Upper lobe of left lung (tissue), 6 donors: ENCODE results near the gene C6orf163. TPM values are rescaled to one million over a fixed set of nuclear protein-coding genes. Genes with fewer than 3 reads are reported as not detected.
A peak's percentile ranks its signal among the peaks of the same experiment; 100 is the strongest.

Source experiments
- ATAC-seq, 2 donors: fragments of 200-7000 bp; cut with Tn5 transposase; one replicate each; pipeline ENCODE4 v1.9.1; 2022; ENCODE audit warnings: mild to moderate bottlenecking in 2 of 2, moderate library complexity in 2 of 2; ENCODE audit not compliant: low FRiP score in 2 of 2
- DNase-seq, 2 donors: peaks; one replicate each; pipeline ENCODE4 v3.0.0-alpha.2; 2019 to 2020
- H3K27ac ChIP-seq, 4 donors: fragments of 200-600 bp; sonication (generic); one replicate each; pipeline ENCODE4 v1.5.1; 2016 to 2019
- H3K27me3 ChIP-seq, 4 donors: fragments of 200-600 bp; sonication (generic); one replicate each; pipeline ENCODE4 v1.5.1; 2017 to 2019
- H3K36me3 ChIP-seq, 4 donors: fragments of 200-600 bp; sonication (generic); one replicate each; pipeline ENCODE4 v1.5.1; 2016 to 2019
- H3K4me1 ChIP-seq, 4 donors: fragments of 200-600 bp; sonication (generic); one replicate each; pipeline ENCODE4 v1.5.1; 2018 to 2019
- H3K4me3 ChIP-seq, 4 donors: fragments of 200-600 bp; sonication (generic); one replicate each; pipeline ENCODE4 v1.5.1; 2017 to 2019; ENCODE audit warnings: mild to moderate bottlenecking in 2 of 4, moderate library complexity in 1 of 4
- H3K9me3 ChIP-seq, 4 donors: fragments of 200-600 bp; sonication (generic); one replicate each; pipeline ENCODE4 v1.5.1; 2018 to 2019
- CTCF ChIP-seq, 6 experiments: fragments of 450-650 bp in 4 of 6; fragments of 200-600 bp in 2 of 6; sonication (generic) in 2 of 6; IDR thresholded peaks; one replicate each; pipeline ENCODE4 v1.5.1; 2016 to 2019; ENCODE audit warnings: antibody characterized with exemption in 6 of 6
- EP300 ChIP-seq, 4 donors: sonication (generic); formaldehyde crosslinking; IDR thresholded peaks; one replicate each; pipeline ENCODE4 v1.5.1; 2017; ENCODE audit warnings: antibody characterized with exemption in 4 of 4, control low read depth in 2 of 4
- POLR2A ChIP-seq, 4 donors: fragments of 450-650 bp; IDR thresholded peaks; one replicate each; pipeline ENCODE4 v1.5.1; 2016 to 2017; ENCODE audit warnings: antibody characterized with exemption in 4 of 4, mild to moderate bottlenecking in 2 of 4
- POLR2AphosphoS5 ChIP-seq, 2 donors: sonication (generic); formaldehyde crosslinking; IDR thresholded peaks; one replicate each; pipeline ENCODE4 v1.5.1; 2017; ENCODE audit warnings: antibody characterized with exemption in 2 of 2
- WGBS, 2 donors: methylation state at CpG; one replicate each; pipeline ENCODE4 v1.1.5; 2017 to 2018; 5-methylcytosine and 5-hydroxymethylcytosine counted together
- total RNA-seq, 6 donors: library from RNA; depleted of rRNA in 4 of 6; stranded (reverse); fragments of >200 nt in 4 of 6; gene quantifications; one replicate each; pipeline versions ENCODE4 v1.1.0 to v1.2.1, GENCODE V29; 2016 to 2021
- donor health status: DM: no; HTN: no; CAD: no; lungs with moderate emphysema.
- donor health status: DM: no; HTN: yes; CAD: no; lungs with severe emphysema.

The C6orf163 gene
- total RNA-seq, 6 donors from 2014 or later: 1.6 to 7.3 (median 2.1) TPM

DNA sequence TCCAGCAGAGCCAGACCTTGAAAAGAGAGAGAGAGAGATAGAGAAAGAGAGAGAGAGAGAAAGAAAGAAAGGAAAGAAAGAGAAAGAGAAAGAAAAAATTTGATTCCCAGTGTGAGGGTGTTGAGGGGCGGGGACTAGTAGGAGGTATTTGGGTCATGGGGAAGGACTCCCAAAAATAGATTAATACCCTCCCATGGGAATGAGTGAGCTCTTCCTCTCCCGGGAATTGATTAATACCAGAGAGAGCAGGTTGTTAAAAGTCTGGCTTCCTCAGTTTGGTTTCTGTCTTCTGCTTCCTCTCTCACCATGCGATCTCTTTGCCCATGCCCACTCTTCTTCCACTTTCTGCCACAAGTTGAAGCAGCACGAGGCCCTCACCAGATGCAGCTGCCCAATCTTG, 34.3 kb downstream of the C6orf163 start:
- TF ChIP-seq POLR2A (IDR thresholded peaks at IDR 0.05) (no peak), EP300 (IDR thresholded peaks at IDR 0.05) (no peak), POLR2AphosphoS5 (IDR thresholded peaks at IDR 0.05) (no peak), CTCF (IDR thresholded peaks at IDR 0.05) (no peak)
- ATAC-seq: no peak
- Histone ChIP-seq H3K27ac (no peak overlapping the region), H3K27me3 (no peaks in the 10 kb centered on the region), H3K9me3 (no peaks in the 10 kb centered on the region), H3K4me3 (no peak overlapping the region), H3K4me1 (no peaks in the 10 kb centered on the region), H3K36me3 (no peaks in the 10 kb centered on the region)
- WGBS, 2 donors: 73 to 78% methylated on average over 4 of the region's 4 CpGs
- no peak for DNase-seq

DNA sequence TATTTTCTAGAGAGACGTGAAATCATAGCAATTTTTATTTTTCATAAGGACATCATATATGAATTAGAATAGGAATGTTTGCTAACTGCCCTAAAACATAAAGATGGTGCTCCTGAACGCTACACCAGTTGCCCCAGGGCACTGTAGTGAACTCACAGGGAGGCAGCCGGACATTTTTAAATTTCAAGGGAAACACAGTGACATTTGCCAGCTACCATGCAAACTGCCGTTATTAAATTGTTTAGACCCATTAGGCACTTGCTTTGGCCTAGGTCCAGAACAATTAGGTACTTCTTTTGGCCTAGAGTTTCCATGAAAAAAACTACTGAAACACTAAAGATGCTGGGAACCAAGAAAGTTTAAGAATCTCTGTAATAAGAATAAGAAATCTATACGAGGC, 38.2 kb downstream of the C6orf163 start:
- Histone ChIP-seq H3K36me3 (no peaks in the 10 kb centered on the region), H3K27me3 (no peaks in the 10 kb centered on the region), H3K4me1 (no peaks in the 10 kb centered on the region), H3K9me3 (no peaks in the 10 kb centered on the region), H3K4me3 (no peak overlapping the region), H3K27ac (no peak overlapping the region)
- WGBS, 2 donors: 87 to 92% methylated on average over 5 of the region's 5 CpGs
- TF ChIP-seq CTCF (IDR thresholded peaks at IDR 0.05) (no peak), POLR2A (IDR thresholded peaks at IDR 0.05) (no peak), EP300 (IDR thresholded peaks at IDR 0.05) (no peak), POLR2AphosphoS5 (IDR thresholded peaks at IDR 0.05) (no peak)
- DNase-seq (no peak), ATAC-seq (no peak)

DNA sequence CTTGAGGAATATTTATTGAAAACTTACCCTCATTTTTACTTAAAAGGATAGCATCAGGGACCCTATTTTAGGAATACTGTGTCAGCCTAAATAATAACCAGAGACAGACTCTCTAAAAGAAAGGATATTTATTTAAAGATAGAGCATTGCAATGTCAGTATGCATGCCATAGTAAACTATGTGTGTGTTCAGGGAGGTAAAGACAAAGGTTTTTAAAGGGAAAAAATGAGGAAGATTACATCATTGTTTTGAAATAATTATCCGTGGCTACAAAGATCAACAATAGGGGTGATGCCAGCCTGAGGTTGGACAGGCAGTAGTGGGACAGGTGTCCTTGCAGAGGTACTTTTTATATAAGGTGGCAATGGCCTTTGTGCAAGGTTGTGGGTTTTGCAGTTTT, 39.4 kb downstream of the C6orf163 start:
- DNase-seq (no peak), ATAC-seq (no peak)
- Histone ChIP-seq H3K27ac (no peak overlapping the region), H3K9me3 (no peaks in the 10 kb centered on the region), H3K27me3 (no peaks in the 10 kb centered on the region), H3K4me1 (no peaks in the 10 kb centered on the region), H3K36me3 (no peaks in the 10 kb centered on the region), H3K4me3 (no peak overlapping the region)
- 29 to 32% methylated on average over 1 of the region's 1 CpG for WGBS, 2 donors
- TF ChIP-seq POLR2A (IDR thresholded peaks at IDR 0.05) (no peak), CTCF (IDR thresholded peaks at IDR 0.05) (no peak)

- DNase-seq (no peak), ATAC-seq (no peak)
- Histone ChIP-seq H3K36me3 (no peaks in the 10 kb centered on the region), H3K4me1 (no peaks in the 10 kb centered on the region), H3K27ac (no peak overlapping the region), H3K9me3 (no peaks in the 10 kb centered on the region), H3K4me3 (no peak overlapping the region), H3K27me3 (no peaks in the 10 kb centered on the region)
- WGBS, 2 donors: 87 to 92% methylated on average over 3 of the region's 3 CpGs
- TF ChIP-seq EP300 (IDR thresholded peaks at IDR 0.05) (no peak), POLR2AphosphoS5 (IDR thresholded peaks at IDR 0.05) (no peak), POLR2A (IDR thresholded peaks at IDR 0.05) (no peak), CTCF (IDR thresholded peaks at IDR 0.05) (no peak)
Observed at GRCh38 chr6:87384449-87384848, 39.8 kb downstream of the C6orf163 start.

- no peaks in the 10 kb centered on the region for H3K27me3 ChIP-seq
- 60 to 67% methylated on average over 3 of the region's 3 CpGs for WGBS, 2 donors
- H3K27ac ChIP-seq: no peak overlapping the region
- DNase-seq: no peak
- H3K9me3 ChIP-seq: no peaks in the 10 kb centered on the region
- no peaks in the 10 kb centered on the region for H3K4me1 ChIP-seq
- ATAC-seq: no peak
- H3K36me3 ChIP-seq: no peaks in the 10 kb centered on the region
- no peak for TF ChIP-seq POLR2AphosphoS5 (IDR thresholded peaks at IDR 0.05)
- TF ChIP-seq EP300 (IDR thresholded peaks at IDR 0.05): no peak
- no peak for TF ChIP-seq POLR2A (IDR thresholded peaks at IDR 0.05)
- TF ChIP-seq CTCF (IDR thresholded peaks at IDR 0.05): peak in 2 of 6 experiments; percentile 15 to 17
- no peak overlapping the region for H3K4me3 ChIP-seq
Observed at GRCh38 chr6:87391334-87391733, 46.7 kb downstream of the C6orf163 start.
